Measurements from ENCODE around the gene COPB1. TPM values are rescaled to one million over a fixed set of nuclear protein-coding genes. Genes with fewer than 3 reads are reported as not detected.
A peak's percentile ranks its signal among the peaks of the same experiment; 100 is the strongest.

The COPB1 gene
- total and polyA plus RNA-seq, 2 of the 8 experiments (the other 6 are each of a cell fraction or from before 2014, with no cell fraction given), result 28.7 to 72.1 TPM

- no peak overlapping the region for H4K91ac ChIP-seq (replicated peaks; ENCODE audit: insufficient read length, low read length)
- FAIRE-seq, result peak; percentile 36
- no peak overlapping the region for H2AFZ ChIP-seq (ENCODE audit: low read length)
- H2BK12ac ChIP-seq (ENCODE audit: low read depth, low read length), result no peak overlapping the region
- H3K56ac ChIP-seq (replicated peaks; ENCODE audit: insufficient read length, low read depth, low read length), result no peak overlapping the region
- H3K4ac ChIP-seq (replicated peaks; ENCODE audit: insufficient read length, low read depth, low read length), result no peak overlapping the region
- H4K8ac ChIP-seq (ENCODE audit: extremely low read depth, insufficient read depth, low read length), result no peak overlapping the region
- 22% methylated on average over 5 of the region's 5 CpGs; no CpG with 5 or more reads in 1 of the 2 experiments for WGBS, 2 experiments (ENCODE audit: extremely low coverage in 1 of 2, insufficient coverage in 1 of 2, insufficient read length in 1 of 2, insufficient replicate concordance in 2 of 2, low coverage in 1 of 2, low lambda C conversion rate in 2 of 2, missing lambda C conversion rate in 1 of 2)
- no peak overlapping the region for H2BK5ac ChIP-seq (ENCODE audit: low read depth, low read length)
- no peak overlapping the region for H3K4me3 ChIP-seq (ENCODE audit: extremely low read depth in 1 of 4, insufficient read depth in 2 of 4, low read depth in 3 of 4, low read length in 4 of 4)
- H3K79me2 ChIP-seq (ENCODE audit: control insufficient read depth in 1 of 2, insufficient read depth in 2 of 2, low read length in 2 of 2), result no peaks in the 10 kb centered on the region
- H3K23me2 ChIP-seq (ENCODE audit: low read depth, low read length), result no peaks in the 10 kb centered on the region
- no peak overlapping the region for H4K5ac ChIP-seq (ENCODE audit: insufficient read length, low read depth, low read length)
- no peak for DNase-seq (ENCODE audit: low read depth in 1 of 2, low spot score in 2 of 2)
- peaks cover 2 to 6% (median 5%) of the 10 kb centered on the region in 4 experiments for H3K4me1 ChIP-seq (replicated peaks in 1 of 4; ENCODE audit: control insufficient read depth in 3 of 4, insufficient read depth in 4 of 4, low read length in 3 of 4)
- no peaks in the 10 kb centered on the region for H3K9me3 ChIP-seq (ENCODE audit: insufficient read depth in 2 of 2, low read depth in 1 of 2, low read length in 1 of 2)
- H3K9ac ChIP-seq (replicated peaks in 1 of 4; ENCODE audit: extremely low read depth in 1 of 4, low read depth in 3 of 4, low read length in 3 of 4), result no peak overlapping the region
- H2BK15ac ChIP-seq (ENCODE audit: low read length), result no peak overlapping the region
- H3K79me1 ChIP-seq (ENCODE audit: low read depth, low read length), result no peaks in the 10 kb centered on the region
- no peaks in the 10 kb centered on the region; a peak in 2 of 7 replicates for H3K27me3 ChIP-seq (replicated peaks in 1 of 4; ENCODE audit: control insufficient read depth in 3 of 4, extremely low read depth in 1 of 4, insufficient read depth in 3 of 4, low read length in 3 of 4)
- no peak overlapping the region for H2BK120ac ChIP-seq (replicated peaks; ENCODE audit: low read depth, low read length)
- no peak overlapping the region for H2AK5ac ChIP-seq (ENCODE audit: low read depth, low read length)
- no peak overlapping the region for H3K4me2 ChIP-seq (ENCODE audit: insufficient read depth in 1 of 2, low read depth in 2 of 2, low read length in 2 of 2)
- POLR2A ChIA-PET (ENCODE audit: partially characterized antibody), result no interaction called here
- H3K36me3 ChIP-seq (ENCODE audit: control insufficient read depth in 2 of 4, insufficient read depth in 4 of 4, low read length in 3 of 4), result no peaks in the 10 kb centered on the region
- H3K23ac ChIP-seq (ENCODE audit: insufficient read length), result no peak overlapping the region
- TF ChIP-seq SP4 (IDR thresholded peaks at IDR 0.05; ENCODE audit: low read length) (no peak), CTCF (IDR thresholded peaks at IDR 0.05; ENCODE audit: control extremely low read depth in 1 of 3, insufficient read depth in 1 of 3, low read depth in 1 of 3, low read length in 3 of 3) (peak in 2 of 3 experiments; percentile 41 to 63; a peak in 2 of 4 replicates), EP300 (IDR thresholded peaks at IDR 0.05; ENCODE audit: borderline replicate concordance in 1 of 2, low read depth in 2 of 2, low read length in 2 of 2) (no peak), RAD21 (IDR thresholded peaks at IDR 0.05 in 1 of 2, conservative IDR thresholded peaks at IDR 0.05 in 1 of 2; ENCODE audit: low read depth in 2 of 2, low read length in 2 of 2) (peak; percentile 67 to 76)
- H3K27ac ChIP-seq (ENCODE audit: low read depth, low read length), result no peak overlapping the region
- no peak overlapping the region for H3K14ac ChIP-seq (ENCODE audit: insufficient read length)
- no peaks in the 10 kb centered on the region for H4K20me1 ChIP-seq (replicated peaks in 1 of 2; ENCODE audit: control insufficient read depth in 1 of 2, insufficient read depth in 2 of 2, low read length in 2 of 2)
- no peak overlapping the region for H2BK20ac ChIP-seq (ENCODE audit: low read length)
- CTCF ChIA-PET (ENCODE audit: partially characterized antibody), result interaction anchor here (0.8 to 3.0 kb wide), 9 partner anchors 11 to 413 kb away, joined by 3 to 19 read pairs (median 4); partner anchors contain the start of gene PSMA1
- H3K18ac ChIP-seq (ENCODE audit: extremely low read depth, low read length), result no peak overlapping the region
Measured at GRCh38 chr11:14537134-14537599, 37.6 kb upstream of the COPB1 start.

All from H1 (cell line).